Right kidney (tissue), 9 donors: ENCODE results near the gene P2RX5.
"Not testable (repeated sequence)": the region's sequence is repeated elsewhere in the genome, so short reads cannot be mapped to it uniquely, and the experiment has no call there.

Source experiments
- DNase-seq: peaks from one replicate; pipeline ENCODE4 v3.0.0-alpha.2; 2016
- long read RNA-seq, 8 donors: transcript quantifications; one replicate each; lab custom pipeline, GENCODE V29; 2026

Gene P2RX5
- long read RNA-seq, donor 1: 0 reads
- long read RNA-seq, donor 2: 0 reads
- long read RNA-seq, donor 3: 0 reads
- long read RNA-seq, donor 4: 0 reads
- long read RNA-seq, donor 5: 0 reads
- long read RNA-seq, donor 6, partial matches to known transcripts: 0 of 1 reads
- long read RNA-seq, donor 6, other reads (novel, unspliced or antisense): 0 of 1 reads
- long read RNA-seq, donor 7: 0 reads
- long read RNA-seq, donor 8: 0 reads

GRCh38 chr17:3695723-3696411 lies at the start of gene P2RX5:
P2RX5 (minus strand) TSS chr17:3696155; CDS start chr17:3696005, 150 bp downstream.
- peak; percentile 61 for DNase-seq

- DNase-seq: no peak
Measured at GRCh38 chr17:3745071-3745470, 49.1 kb upstream of the P2RX5 start.

- DNase-seq: no peak
Measured at GRCh38 chr17:3744014-3744413, 48.1 kb upstream of the P2RX5 start.

- DNase-seq: no peak
Measured at GRCh38 chr17:3740611-3741073, 44.7 kb upstream of the P2RX5 start.

- no peak for DNase-seq
Measured at GRCh38 chr17:3739422-3740124, 43.6 kb upstream of the P2RX5 start.

GRCh38 chr17:3738562-3739295 lies 42.8 kb upstream of the P2RX5 start:
- no peak for DNase-seq

- no peak for DNase-seq
Measured at GRCh38 chr17:3735515-3735914, 39.6 kb upstream of the P2RX5 start.

GRCh38 chr17:3734911-3735276 lies 38.9 kb upstream of the P2RX5 start:
- not testable (repeated sequence) for DNase-seq

GRCh38 chr17:3732210-3732621 lies 36.3 kb upstream of the P2RX5 start:
- no peak for DNase-seq

- DNase-seq: no peak
Measured at GRCh38 chr17:3730881-3731429, 35.0 kb upstream of the P2RX5 start.

- DNase-seq: no peak
Measured at GRCh38 chr17:3729881-3730280, 33.9 kb upstream of the P2RX5 start.

GRCh38 chr17:3728099-3728498 lies 32.1 kb upstream of the P2RX5 start:
- not testable (repeated sequence) for DNase-seq

GRCh38 chr17:3727041-3727440 lies 31.1 kb upstream of the P2RX5 start:
- DNase-seq: no peak

GRCh38 chr17:3724378-3725077 lies 28.6 kb upstream of the P2RX5 start:
- no peak for DNase-seq

- DNase-seq: peak; percentile 97
Measured at GRCh38 chr17:3723556-3724377, 27.8 kb upstream of the P2RX5 start, which contains the start of gene HASPIN. HASPIN (plus strand) TSS chr17:3723903; CDS start chr17:3723936, 33 bp downstream.

GRCh38 chr17:3723188-3723555 lies 27.2 kb upstream of the P2RX5 start:
- DNase-seq: no peak

GRCh38 chr17:3722716-3723115 lies 26.8 kb upstream of the P2RX5 start:
- DNase-seq: no peak

- no peak for DNase-seq
Measured at GRCh38 chr17:3719265-3719664, 23.3 kb upstream of the P2RX5 start.

- no peak for DNase-seq
Measured at GRCh38 chr17:3718201-3718600, 22.2 kb upstream of the P2RX5 start.

GRCh38 chr17:3715296-3715695 lies 19.3 kb upstream of the P2RX5 start:
- no peak for DNase-seq
